ENCODE measurements around the gene DYNC1H1. TPM values are rescaled to one million over a fixed set of nuclear protein-coding genes. Genes with fewer than 3 reads are reported as not detected.

Gene DYNC1H1
- total and polyA plus RNA-seq, 2 experiments from 2014 or later = 179 to 635 TPM

GRCh38 chr14:101988377-101988776, 24.0 kb downstream of the DYNC1H1 start:
- H3K9me2 ChIP-seq (ENCODE audit: insufficient read depth) = no peaks in the 10 kb centered on the region
- H3K79me2 ChIP-seq (replicated peaks; ENCODE audit: insufficient read depth) = no peaks in the 10 kb centered on the region
- Mint-ChIP-seq H3K27me3 (ENCODE audit: insufficient read depth, low read depth, poor library complexity) (no peaks in the 10 kb centered on the region), H3K9me3 (no peaks in the 10 kb centered on the region; the same call in 2 of the 3 replicates), H3K4me3 (no peak overlapping the region), H3K36me3 (ENCODE audit: low read depth) (peaks cover 79% of the 10 kb centered on the region), H3K4me1 (no peaks in the 10 kb centered on the region), H3K27ac (no peak overlapping the region)
- no peak overlapping the region for H3K27ac ChIP-seq (ENCODE audit: low read depth)
- H4K20me1 ChIP-seq (replicated peaks; ENCODE audit: insufficient read depth) = peaks cover 8% of the 10 kb centered on the region; the same call in 1 of the 2 replicates
- 0 out of 2 replicates have a peak, but pooled peaks cover 4% of the 10 kb centered on the region for H3F3A ChIP-seq (replicated peaks; ENCODE audit: low read depth)
- no peak overlapping the region for H3K4me3 ChIP-seq
- peaks cover 81% of the 10 kb centered on the region for H3K36me3 ChIP-seq (ENCODE audit: insufficient read depth)
- DNase-seq (ENCODE audit: low spot score) = no peak
- no peaks in the 10 kb centered on the region for H3K27me3 ChIP-seq (ENCODE audit: insufficient read depth)
- H3K4me2 ChIP-seq = no peak overlapping the region
- TF ChIP-seq ZNF331 (CRISPR knock-in tag; IDR thresholded peaks at IDR 0.05; ENCODE audit: low read depth) (no peak), POLR2AphosphoS5 (IDR thresholded peaks at IDR 0.05; ENCODE audit: low read depth) (no peak), JUNB (IDR thresholded peaks at IDR 0.05; ENCODE audit: unreplicated experiment) (no peak), CREB1 (CRISPR knock-in tag; IDR thresholded peaks at IDR 0.05; ENCODE audit: low read depth) (no peak), ETS1 (IDR thresholded peaks at IDR 0.05) (no peak), EZH2phosphoT487 (IDR thresholded peaks at IDR 0.05; ENCODE audit: unreplicated experiment) (no peak), NANOG (IDR thresholded peaks at IDR 0.05; ENCODE audit: borderline replicate concordance) (no peak), ZNF114 (CRISPR knock-in tag; IDR thresholded peaks at IDR 0.05) (no peak), EZH2 (IDR thresholded peaks at IDR 0.05; ENCODE audit: low read depth, unreplicated experiment) (no peak), STAT1 (IDR thresholded peaks at IDR 0.05; ENCODE audit: unreplicated experiment) (no peak)
- TF ChIP-seq, protein P1, sequence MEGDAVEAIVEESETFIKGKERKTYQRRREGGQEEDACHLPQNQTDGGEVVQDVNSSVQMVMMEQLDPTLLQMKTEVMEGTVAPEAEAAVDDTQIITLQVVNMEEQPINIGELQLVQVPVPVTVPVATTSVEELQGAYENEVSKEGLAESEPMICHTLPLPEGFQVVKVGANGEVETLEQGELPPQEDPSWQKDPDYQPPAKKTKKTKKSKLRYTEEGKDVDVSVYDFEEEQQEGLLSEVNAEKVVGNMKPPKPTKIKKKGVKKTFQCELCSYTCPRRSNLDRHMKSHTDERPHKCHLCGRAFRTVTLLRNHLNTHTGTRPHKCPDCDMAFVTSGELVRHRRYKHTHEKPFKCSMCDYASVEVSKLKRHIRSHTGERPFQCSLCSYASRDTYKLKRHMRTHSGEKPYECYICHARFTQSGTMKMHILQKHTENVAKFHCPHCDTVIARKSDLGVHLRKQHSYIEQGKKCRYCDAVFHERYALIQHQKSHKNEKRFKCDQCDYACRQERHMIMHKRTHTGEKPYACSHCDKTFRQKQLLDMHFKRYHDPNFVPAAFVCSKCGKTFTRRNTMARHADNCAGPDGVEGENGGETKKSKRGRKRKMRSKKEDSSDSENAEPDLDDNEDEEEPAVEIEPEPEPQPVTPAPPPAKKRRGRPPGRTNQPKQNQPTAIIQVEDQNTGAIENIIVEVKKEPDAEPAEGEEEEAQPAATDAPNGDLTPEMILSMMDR (conservative IDR thresholded peaks at IDR 0.05; ENCODE audit: low read depth in 2 of 2) = no peak
- TF ChIP-seq, protein P2, sequence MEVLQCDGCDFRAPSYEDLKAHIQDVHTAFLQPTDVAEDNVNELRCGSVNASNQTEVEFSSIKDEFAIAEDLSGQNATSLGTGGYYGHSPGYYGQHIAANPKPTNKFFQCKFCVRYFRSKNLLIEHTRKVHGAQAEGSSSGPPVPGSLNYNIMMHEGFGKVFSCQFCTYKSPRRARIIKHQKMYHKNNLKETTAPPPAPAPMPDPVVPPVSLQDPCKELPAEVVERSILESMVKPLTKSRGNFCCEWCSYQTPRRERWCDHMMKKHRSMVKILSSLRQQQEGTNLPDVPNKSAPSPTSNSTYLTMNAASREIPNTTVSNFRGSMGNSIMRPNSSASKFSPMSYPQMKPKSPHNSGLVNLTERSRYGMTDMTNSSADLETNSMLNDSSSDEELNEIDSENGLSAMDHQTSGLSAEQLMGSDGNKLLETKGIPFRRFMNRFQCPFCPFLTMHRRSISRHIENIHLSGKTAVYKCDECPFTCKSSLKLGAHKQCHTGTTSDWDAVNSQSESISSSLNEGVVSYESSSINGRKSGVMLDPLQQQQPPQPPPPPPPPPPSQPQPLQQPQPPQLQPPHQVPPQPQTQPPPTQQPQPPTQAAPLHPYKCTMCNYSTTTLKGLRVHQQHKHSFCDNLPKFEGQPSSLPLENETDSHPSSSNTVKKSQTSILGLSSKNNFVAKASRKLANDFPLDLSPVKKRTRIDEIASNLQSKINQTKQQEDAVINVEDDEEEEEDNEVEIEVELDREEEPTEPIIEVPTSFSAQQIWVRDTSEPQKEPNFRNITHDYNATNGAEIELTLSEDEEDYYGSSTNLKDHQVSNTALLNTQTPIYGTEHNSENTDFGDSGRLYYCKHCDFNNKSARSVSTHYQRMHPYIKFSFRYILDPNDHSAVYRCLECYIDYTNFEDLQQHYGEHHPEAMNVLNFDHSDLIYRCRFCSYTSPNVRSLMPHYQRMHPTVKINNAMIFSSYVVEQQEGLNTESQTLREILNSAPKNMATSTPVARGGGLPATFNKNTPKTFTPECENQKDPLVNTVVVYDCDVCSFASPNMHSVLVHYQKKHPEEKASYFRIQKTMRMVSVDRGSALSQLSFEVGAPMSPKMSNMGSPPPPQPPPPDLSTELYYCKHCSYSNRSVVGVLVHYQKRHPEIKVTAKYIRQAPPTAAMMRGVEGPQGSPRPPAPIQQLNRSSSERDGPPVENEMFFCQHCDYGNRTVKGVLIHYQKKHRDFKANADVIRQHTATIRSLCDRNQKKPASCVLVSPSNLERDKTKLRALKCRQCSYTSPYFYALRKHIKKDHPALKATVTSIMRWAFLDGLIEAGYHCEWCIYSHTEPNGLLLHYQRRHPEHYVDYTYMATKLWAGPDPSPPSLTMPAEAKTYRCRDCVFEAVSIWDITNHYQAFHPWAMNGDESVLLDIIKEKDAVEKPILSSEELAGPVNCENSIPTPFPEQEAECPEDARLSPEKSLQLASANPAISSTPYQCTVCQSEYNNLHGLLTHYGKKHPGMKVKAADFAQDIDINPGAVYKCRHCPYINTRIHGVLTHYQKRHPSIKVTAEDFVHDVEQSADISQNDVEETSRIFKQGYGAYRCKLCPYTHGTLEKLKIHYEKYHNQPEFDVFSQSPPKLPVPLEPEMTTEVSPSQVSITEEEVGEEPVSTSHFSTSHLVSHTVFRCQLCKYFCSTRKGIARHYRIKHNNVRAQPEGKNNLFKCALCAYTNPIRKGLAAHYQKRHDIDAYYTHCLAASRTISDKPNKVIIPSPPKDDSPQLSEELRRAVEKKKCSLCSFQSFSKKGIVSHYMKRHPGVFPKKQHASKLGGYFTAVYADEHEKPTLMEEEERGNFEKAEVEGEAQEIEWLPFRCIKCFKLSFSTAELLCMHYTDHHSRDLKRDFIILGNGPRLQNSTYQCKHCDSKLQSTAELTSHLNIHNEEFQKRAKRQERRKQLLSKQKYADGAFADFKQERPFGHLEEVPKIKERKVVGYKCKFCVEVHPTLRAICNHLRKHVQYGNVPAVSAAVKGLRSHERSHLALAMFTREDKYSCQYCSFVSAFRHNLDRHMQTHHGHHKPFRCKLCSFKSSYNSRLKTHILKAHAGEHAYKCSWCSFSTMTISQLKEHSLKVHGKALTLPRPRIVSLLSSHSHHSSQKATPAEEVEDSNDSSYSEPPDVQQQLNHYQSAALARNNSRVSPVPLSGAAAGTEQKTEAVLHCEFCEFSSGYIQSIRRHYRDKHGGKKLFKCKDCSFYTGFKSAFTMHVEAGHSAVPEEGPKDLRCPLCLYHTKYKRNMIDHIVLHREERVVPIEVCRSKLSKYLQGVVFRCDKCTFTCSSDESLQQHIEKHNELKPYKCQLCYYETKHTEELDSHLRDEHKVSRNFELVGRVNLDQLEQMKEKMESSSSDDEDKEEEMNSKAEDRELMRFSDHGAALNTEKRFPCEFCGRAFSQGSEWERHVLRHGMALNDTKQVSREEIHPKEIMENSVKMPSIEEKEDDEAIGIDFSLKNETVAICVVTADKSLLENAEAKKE (CRISPR knock-in tag; IDR thresholded peaks at IDR 0.05) = no peak
- TF ChIP-seq, protein P3, sequence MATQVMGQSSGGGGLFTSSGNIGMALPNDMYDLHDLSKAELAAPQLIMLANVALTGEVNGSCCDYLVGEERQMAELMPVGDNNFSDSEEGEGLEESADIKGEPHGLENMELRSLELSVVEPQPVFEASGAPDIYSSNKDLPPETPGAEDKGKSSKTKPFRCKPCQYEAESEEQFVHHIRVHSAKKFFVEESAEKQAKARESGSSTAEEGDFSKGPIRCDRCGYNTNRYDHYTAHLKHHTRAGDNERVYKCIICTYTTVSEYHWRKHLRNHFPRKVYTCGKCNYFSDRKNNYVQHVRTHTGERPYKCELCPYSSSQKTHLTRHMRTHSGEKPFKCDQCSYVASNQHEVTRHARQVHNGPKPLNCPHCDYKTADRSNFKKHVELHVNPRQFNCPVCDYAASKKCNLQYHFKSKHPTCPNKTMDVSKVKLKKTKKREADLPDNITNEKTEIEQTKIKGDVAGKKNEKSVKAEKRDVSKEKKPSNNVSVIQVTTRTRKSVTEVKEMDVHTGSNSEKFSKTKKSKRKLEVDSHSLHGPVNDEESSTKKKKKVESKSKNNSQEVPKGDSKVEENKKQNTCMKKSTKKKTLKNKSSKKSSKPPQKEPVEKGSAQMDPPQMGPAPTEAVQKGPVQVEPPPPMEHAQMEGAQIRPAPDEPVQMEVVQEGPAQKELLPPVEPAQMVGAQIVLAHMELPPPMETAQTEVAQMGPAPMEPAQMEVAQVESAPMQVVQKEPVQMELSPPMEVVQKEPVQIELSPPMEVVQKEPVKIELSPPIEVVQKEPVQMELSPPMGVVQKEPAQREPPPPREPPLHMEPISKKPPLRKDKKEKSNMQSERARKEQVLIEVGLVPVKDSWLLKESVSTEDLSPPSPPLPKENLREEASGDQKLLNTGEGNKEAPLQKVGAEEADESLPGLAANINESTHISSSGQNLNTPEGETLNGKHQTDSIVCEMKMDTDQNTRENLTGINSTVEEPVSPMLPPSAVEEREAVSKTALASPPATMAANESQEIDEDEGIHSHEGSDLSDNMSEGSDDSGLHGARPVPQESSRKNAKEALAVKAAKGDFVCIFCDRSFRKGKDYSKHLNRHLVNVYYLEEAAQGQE (IDR thresholded peaks at IDR 0.05; ENCODE audit: unreplicated experiment) = no peak
- H3K4me1 ChIP-seq (ENCODE audit: insufficient read depth) = no peaks in the 10 kb centered on the region
- H2AFZ ChIP-seq = no peak overlapping the region
- no peak for ATAC-seq
